GM12892 (cell line): ENCODE results near the gene OCA2.

Experiments used
- DNase-seq: peaks from one replicate; pipeline ENCODE4 v3.0.0; 2011; ENCODE audit not compliant: insufficient read length
- FAIRE-seq: peaks from 2 replicates; lab custom pipeline; 2011; peaks lifted over from hg19 to GRCh38; lab: Jason Lieb, UNC
- POLR2A ChIP-seq: IDR thresholded peaks from 2 replicates; pipeline ENCODE4 v1.6.1; 2011; ENCODE audit warnings: low read depth, low read length, control low read depth
- POLR2AphosphoS5 ChIP-seq: IDR thresholded peaks from 2 replicates; pipeline ENCODE4 v1.6.1; 2011; ENCODE audit warnings: low read depth, low read length, control low read depth
- TAF1 ChIP-seq: IDR thresholded peaks from 2 replicates; pipeline ENCODE4 v1.6.1; 2011; ENCODE audit warnings: low read depth, mild to moderate bottlenecking, control low read depth, low read length, borderline replicate concordance

The OCA2 gene

GRCh38 chr15:28107111-28107903 lies 8.2 kb upstream of the OCA2 start:
- TF ChIP-seq TAF1 (no peak), POLR2AphosphoS5 (no peak), POLR2A (no peak)
- DNase-seq (no peak), FAIRE-seq (no peak)

GRCh38 chr15:28106294-28107110 lies 7.4 kb upstream of the OCA2 start:
- TF ChIP-seq POLR2AphosphoS5 (no peak), TAF1 (no peak), POLR2A (no peak)
- no peak for FAIRE-seq
- no peak for DNase-seq

- FAIRE-seq (no peak), DNase-seq (no peak)
- TF ChIP-seq POLR2AphosphoS5 = no peak
Measured at GRCh38 chr15:28105793-28106192, 6.7 kb upstream of the OCA2 start.

DNA sequence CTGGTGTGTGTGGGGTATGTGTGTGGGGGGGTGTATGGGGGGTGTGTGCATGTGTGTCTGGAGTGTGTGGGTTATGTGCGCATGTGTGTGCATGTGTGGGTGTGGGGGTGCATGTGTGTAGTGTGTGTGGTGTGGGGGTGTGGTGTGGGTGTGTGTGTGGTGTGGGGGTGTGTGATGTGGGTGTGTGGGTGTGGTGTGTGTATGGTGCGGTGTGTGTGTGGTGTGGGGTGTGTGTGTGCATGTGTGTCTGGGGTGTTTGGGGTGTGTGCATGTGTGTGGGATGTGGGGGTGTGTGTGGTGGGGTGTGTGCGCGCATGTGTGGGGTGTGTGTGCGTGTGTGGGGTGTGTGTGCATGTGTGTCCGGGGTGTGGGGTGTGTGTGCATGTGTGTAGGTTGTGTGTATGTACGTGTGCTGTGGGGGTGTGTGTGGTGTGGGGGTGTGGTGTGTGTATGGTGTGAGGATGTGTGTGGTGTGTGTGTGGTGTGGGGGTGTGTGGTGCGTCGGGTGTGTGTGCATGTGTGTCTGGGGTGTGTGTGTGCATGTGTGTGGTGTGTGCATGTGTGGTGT lies 6.2 kb upstream of the OCA2 start:
- no peak for FAIRE-seq
- no peak for DNase-seq
- TF ChIP-seq POLR2AphosphoS5 = no peak
- TF ChIP-seq POLR2A = no peak
- TF ChIP-seq TAF1 = no peak

DNA sequence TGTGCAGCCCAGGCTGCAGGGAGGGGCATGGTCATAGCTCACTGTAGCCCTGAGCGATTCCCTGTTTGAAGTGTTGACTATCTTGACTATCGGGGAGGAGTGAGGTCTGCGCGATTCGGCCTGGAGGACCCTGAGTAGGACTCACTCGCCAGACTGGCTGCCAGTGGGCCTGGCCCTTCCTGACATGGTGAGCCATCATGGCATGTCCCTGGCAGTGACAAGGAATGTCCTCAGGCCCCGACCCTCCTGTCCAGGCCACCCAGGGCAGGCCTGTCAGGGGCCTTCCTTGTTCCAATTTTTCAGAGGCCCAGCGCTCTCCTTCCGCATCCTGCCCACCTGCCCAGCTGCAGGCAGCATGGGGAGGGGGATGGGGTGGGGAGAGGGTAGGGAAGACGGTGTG lies 5.2 kb upstream of the OCA2 start:
- DNase-seq = no peak
- FAIRE-seq = no peak

GRCh38 chr15:28103831-28104230 lies 4.7 kb upstream of the OCA2 start:
- FAIRE-seq (no peak), DNase-seq (no peak)
- TF ChIP-seq TAF1 (no peak), POLR2AphosphoS5 (no peak), POLR2A (no peak)

More for the DNA sequence above, 5.2 kb upstream of the OCA2 start:
- TF ChIP-seq POLR2A = no peak
- TF ChIP-seq POLR2AphosphoS5 = no peak
- TF ChIP-seq TAF1 = no peak

DNA sequence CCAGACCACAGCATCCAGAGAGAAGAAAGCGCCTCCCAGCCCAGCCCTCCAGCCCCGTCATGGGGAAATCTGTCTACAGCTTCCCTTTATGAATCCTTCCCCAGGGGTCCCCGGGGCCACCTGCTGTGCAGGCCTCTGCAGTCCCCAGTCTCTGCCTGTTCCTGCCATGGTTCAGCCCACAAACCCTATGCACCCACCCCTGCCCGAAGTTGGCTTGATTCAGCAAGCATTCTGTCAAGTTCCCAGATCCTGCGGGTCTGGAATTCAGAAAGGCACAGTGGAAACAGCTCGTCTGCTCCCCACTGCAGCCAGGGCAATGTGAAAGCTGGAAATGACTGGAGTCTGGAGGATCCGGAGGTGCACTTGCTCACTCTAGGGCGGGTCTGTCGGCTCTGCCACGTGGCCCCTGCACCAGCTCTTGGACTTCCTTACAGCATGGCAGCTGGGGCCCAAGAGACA lies 2.9 kb upstream of the OCA2 start:
- TF ChIP-seq POLR2AphosphoS5 = no peak
- no peak for TF ChIP-seq POLR2A
- no peak for TF ChIP-seq TAF1
- FAIRE-seq (no peak), DNase-seq (no peak)

DNA sequence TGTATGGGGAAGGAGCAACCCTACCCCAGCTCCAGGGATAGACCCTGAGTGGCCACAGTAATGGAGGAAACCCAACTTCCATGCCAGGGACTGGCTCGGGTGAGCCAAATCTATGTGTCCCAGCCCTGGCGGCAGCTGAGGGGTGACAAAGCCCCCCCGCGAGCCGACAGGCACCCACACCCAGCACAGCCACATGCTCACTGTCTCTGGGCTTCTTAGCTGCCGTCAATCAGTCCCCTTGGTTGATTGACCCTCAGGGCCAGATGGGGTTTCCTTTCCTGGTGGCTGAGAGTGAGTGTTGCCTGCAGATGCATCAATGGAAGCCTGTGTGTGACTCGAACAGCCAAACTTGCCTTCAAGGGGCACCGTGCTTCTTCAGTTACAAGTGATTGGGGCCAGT lies 2.1 kb upstream of the OCA2 start:
- TF ChIP-seq POLR2AphosphoS5 = no peak
- no peak for TF ChIP-seq TAF1
- no peak for TF ChIP-seq POLR2A
- FAIRE-seq = no peak
- DNase-seq = no peak

DNA sequence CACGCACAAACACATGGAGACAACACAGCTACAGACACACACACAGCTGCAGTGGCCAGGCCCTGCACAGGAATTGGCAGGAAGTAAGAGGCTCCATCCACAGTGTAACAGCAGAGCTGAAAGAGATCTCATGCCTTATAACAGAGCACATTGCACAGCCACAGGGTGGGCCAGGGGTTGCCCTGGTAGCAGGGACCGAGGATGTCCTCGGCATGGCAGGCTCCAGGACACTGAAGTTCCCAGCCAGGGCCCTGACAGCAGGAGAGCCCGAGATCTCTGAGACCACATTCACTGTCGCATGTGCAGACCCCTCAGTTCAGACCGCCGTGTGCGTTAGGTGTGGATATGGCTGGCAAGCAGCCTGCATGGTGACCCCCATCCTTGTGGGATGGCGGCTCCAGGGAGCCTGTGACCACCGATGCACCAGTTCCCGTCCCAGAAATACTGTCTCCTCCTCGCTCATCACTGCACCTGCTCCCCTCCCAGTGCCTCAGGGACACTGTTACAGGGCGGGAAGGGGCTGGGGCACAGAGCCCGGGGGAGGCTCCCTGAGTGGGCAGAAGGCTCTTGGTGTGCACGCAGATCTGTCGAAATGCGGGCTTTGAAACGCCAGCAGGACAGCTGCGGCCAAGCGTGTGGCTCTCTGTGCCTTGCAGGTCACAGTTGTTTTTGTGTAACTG lies 1.5 kb upstream of the OCA2 start:
- FAIRE-seq = no peak
- TF ChIP-seq POLR2AphosphoS5 (no peak), TAF1 (no peak), POLR2A (no peak)
- no peak for DNase-seq

GRCh38 chr15:28099555-28100140 lies 533 bp upstream of the OCA2 start:
- DNase-seq (no peak), FAIRE-seq (no peak)
- TF ChIP-seq POLR2A = no peak
- no peak for TF ChIP-seq POLR2AphosphoS5
- no peak for TF ChIP-seq TAF1
